ENCODE data around the gene HIVEP2.

Gene HIVEP2

GRCh38 chr6:142827369-142827768 is 117.6 kb downstream of the HIVEP2 start:
- DNase-seq: no peak
- peaks cover 9% of the 10 kb centered on the region for H3K36me3 ChIP-seq (ENCODE audit: control insufficient read depth, insufficient read depth, low read length)
- no peaks in the 10 kb centered on the region for H3K27me3 ChIP-seq (replicated peaks; ENCODE audit: control insufficient read depth, insufficient read depth, low read length, poor library complexity, severe bottlenecking)

GRCh38 chr6:142825760-142826159 is 119.2 kb downstream of the HIVEP2 start:
- H3K4me1 ChIP-seq (ENCODE audit: control insufficient read depth, insufficient read depth, low read length, poor library complexity, severe bottlenecking): peaks cover 26% of the 10 kb centered on the region
- peaks cover 8% of the 10 kb centered on the region for H3K36me3 ChIP-seq (ENCODE audit: control insufficient read depth, insufficient read depth, low read length)
- H3K9me3 ChIP-seq (ENCODE audit: control insufficient read depth, low read length): no peaks in the 10 kb centered on the region
- H3K27ac ChIP-seq (ENCODE audit: insufficient read depth, low read length, poor library complexity, severe bottlenecking): no peak overlapping the region
- no peaks in the 10 kb centered on the region for H3K27me3 ChIP-seq (replicated peaks; ENCODE audit: control insufficient read depth, insufficient read depth, low read length, poor library complexity, severe bottlenecking)
- no peak overlapping the region for H3K4me3 ChIP-seq (ENCODE audit: insufficient read depth, low read depth, low read length, poor library complexity, severe bottlenecking)
- no peak for DNase-seq

More at GRCh38 chr6:142827369-142827768, 117.6 kb downstream of the HIVEP2 start:
- Histone ChIP-seq H3K4me3 (ENCODE audit: insufficient read depth, low read depth, low read length, poor library complexity, severe bottlenecking) (no peak overlapping the region), H3K27ac (ENCODE audit: insufficient read depth, low read length, poor library complexity, severe bottlenecking) (no peak overlapping the region), H3K4me1 (ENCODE audit: control insufficient read depth, insufficient read depth, low read length, poor library complexity, severe bottlenecking) (peaks cover 17% of the 10 kb centered on the region), H3K9me3 (ENCODE audit: control insufficient read depth, low read length) (no peaks in the 10 kb centered on the region)

- Histone ChIP-seq H3K27ac (ENCODE audit: insufficient read depth, low read length, poor library complexity, severe bottlenecking) (no peak overlapping the region), H3K4me1 (ENCODE audit: control insufficient read depth, insufficient read depth, low read length, poor library complexity, severe bottlenecking) (peaks cover 32% of the 10 kb centered on the region), H3K4me3 (ENCODE audit: insufficient read depth, low read depth, low read length, poor library complexity, severe bottlenecking) (no peak overlapping the region)
Observed at GRCh38 chr6:142824426-142824825, 120.5 kb downstream of the HIVEP2 start.

GRCh38 chr6:142823256-142823902 is 121.6 kb downstream of the HIVEP2 start:
- Histone ChIP-seq H3K27me3 (replicated peaks; ENCODE audit: control insufficient read depth, insufficient read depth, low read length, poor library complexity, severe bottlenecking) (no peaks in the 10 kb centered on the region), H3K9me3 (ENCODE audit: control insufficient read depth, low read length) (no peaks in the 10 kb centered on the region), H3K4me1 (ENCODE audit: control insufficient read depth, insufficient read depth, low read length, poor library complexity, severe bottlenecking) (peaks cover 36% of the 10 kb centered on the region), H3K27ac (ENCODE audit: insufficient read depth, low read length, poor library complexity, severe bottlenecking) (no peak overlapping the region), H3K36me3 (ENCODE audit: control insufficient read depth, insufficient read depth, low read length) (peaks cover 6% of the 10 kb centered on the region), H3K4me3 (ENCODE audit: insufficient read depth, low read depth, low read length, poor library complexity, severe bottlenecking) (no peak overlapping the region)
- DNase-seq: no peak

More at GRCh38 chr6:142824426-142824825, 120.5 kb downstream of the HIVEP2 start:
- no peaks in the 10 kb centered on the region for H3K9me3 ChIP-seq (ENCODE audit: control insufficient read depth, low read length)
- no peaks in the 10 kb centered on the region for H3K27me3 ChIP-seq (replicated peaks; ENCODE audit: control insufficient read depth, insufficient read depth, low read length, poor library complexity, severe bottlenecking)
- no peak for DNase-seq
- H3K36me3 ChIP-seq (ENCODE audit: control insufficient read depth, insufficient read depth, low read length): peaks cover 6% of the 10 kb centered on the region

GRCh38 chr6:142822842-142823241 is 122.1 kb downstream of the HIVEP2 start:
- Histone ChIP-seq H3K4me1 (ENCODE audit: control insufficient read depth, insufficient read depth, low read length, poor library complexity, severe bottlenecking) (peaks cover 38% of the 10 kb centered on the region), H3K9me3 (ENCODE audit: control insufficient read depth, low read length) (no peaks in the 10 kb centered on the region), H3K4me3 (ENCODE audit: insufficient read depth, low read depth, low read length, poor library complexity, severe bottlenecking) (no peak overlapping the region), H3K27ac (ENCODE audit: insufficient read depth, low read length, poor library complexity, severe bottlenecking) (no peak overlapping the region), H3K36me3 (ENCODE audit: control insufficient read depth, insufficient read depth, low read length) (peaks cover 6% of the 10 kb centered on the region), H3K27me3 (replicated peaks; ENCODE audit: control insufficient read depth, insufficient read depth, low read length, poor library complexity, severe bottlenecking) (no peaks in the 10 kb centered on the region)
- DNase-seq: no peak

GRCh38 chr6:142822383-142822782 is 122.6 kb downstream of the HIVEP2 start:
- H3K4me3 ChIP-seq (ENCODE audit: insufficient read depth, low read depth, low read length, poor library complexity, severe bottlenecking): no peak overlapping the region
- peaks cover 6% of the 10 kb centered on the region for H3K36me3 ChIP-seq (ENCODE audit: control insufficient read depth, insufficient read depth, low read length)
- H3K27me3 ChIP-seq (replicated peaks; ENCODE audit: control insufficient read depth, insufficient read depth, low read length, poor library complexity, severe bottlenecking): no peaks in the 10 kb centered on the region
- peak overlapping the region; percentile 38 for H3K27ac ChIP-seq (ENCODE audit: insufficient read depth, low read length, poor library complexity, severe bottlenecking)
- H3K9me3 ChIP-seq (ENCODE audit: control insufficient read depth, low read length): no peaks in the 10 kb centered on the region
- H3K4me1 ChIP-seq (ENCODE audit: control insufficient read depth, insufficient read depth, low read length, poor library complexity, severe bottlenecking): peaks cover 41% of the 10 kb centered on the region
- DNase-seq: no peak

- H3K9me3 ChIP-seq (ENCODE audit: control insufficient read depth, low read length): no peaks in the 10 kb centered on the region
- H3K36me3 ChIP-seq (ENCODE audit: control insufficient read depth, insufficient read depth, low read length): peaks cover 6% of the 10 kb centered on the region
- H3K27ac ChIP-seq (ENCODE audit: insufficient read depth, low read length, poor library complexity, severe bottlenecking): peak overlapping the region; percentile 38
- no peak overlapping the region for H3K4me3 ChIP-seq (ENCODE audit: insufficient read depth, low read depth, low read length, poor library complexity, severe bottlenecking)
- no peak for DNase-seq
- no peaks in the 10 kb centered on the region for H3K27me3 ChIP-seq (replicated peaks; ENCODE audit: control insufficient read depth, insufficient read depth, low read length, poor library complexity, severe bottlenecking)
- peaks cover 42% of the 10 kb centered on the region for H3K4me1 ChIP-seq (ENCODE audit: control insufficient read depth, insufficient read depth, low read length, poor library complexity, severe bottlenecking)
Observed at GRCh38 chr6:142821860-142822259, 123.1 kb downstream of the HIVEP2 start.

- no peak for DNase-seq
- Histone ChIP-seq H3K27me3 (replicated peaks; ENCODE audit: control insufficient read depth, insufficient read depth, low read length, poor library complexity, severe bottlenecking) (no peaks in the 10 kb centered on the region), H3K4me1 (ENCODE audit: control insufficient read depth, insufficient read depth, low read length, poor library complexity, severe bottlenecking) (peaks cover 42% of the 10 kb centered on the region), H3K9me3 (ENCODE audit: control insufficient read depth, low read length) (no peaks in the 10 kb centered on the region), H3K36me3 (ENCODE audit: control insufficient read depth, insufficient read depth, low read length) (peaks cover 5% of the 10 kb centered on the region), H3K4me3 (ENCODE audit: insufficient read depth, low read depth, low read length, poor library complexity, severe bottlenecking) (no peak overlapping the region), H3K27ac (ENCODE audit: insufficient read depth, low read length, poor library complexity, severe bottlenecking) (peak overlapping the region; percentile 79)
Observed at GRCh38 chr6:142821164-142821716, 123.7 kb downstream of the HIVEP2 start.

GRCh38 chr6:142820338-142821051 is 124.5 kb downstream of the HIVEP2 start:
- Histone ChIP-seq H3K4me3 (ENCODE audit: insufficient read depth, low read depth, low read length, poor library complexity, severe bottlenecking) (peak overlapping the region; percentile 45), H3K36me3 (ENCODE audit: control insufficient read depth, insufficient read depth, low read length) (peaks cover 3% of the 10 kb centered on the region), H3K27ac (ENCODE audit: insufficient read depth, low read length, poor library complexity, severe bottlenecking) (peak overlapping the region; percentile 79), H3K4me1 (ENCODE audit: control insufficient read depth, insufficient read depth, low read length, poor library complexity, severe bottlenecking) (peaks cover 42% of the 10 kb centered on the region), H3K27me3 (replicated peaks; ENCODE audit: control insufficient read depth, insufficient read depth, low read length, poor library complexity, severe bottlenecking) (no peaks in the 10 kb centered on the region), H3K9me3 (ENCODE audit: control insufficient read depth, low read length) (no peaks in the 10 kb centered on the region)
- DNase-seq: no peak

All from effector memory CD4-positive, alpha-beta T cell (primary cell).